ENCODE measurements around the gene VPS72.

DNA sequence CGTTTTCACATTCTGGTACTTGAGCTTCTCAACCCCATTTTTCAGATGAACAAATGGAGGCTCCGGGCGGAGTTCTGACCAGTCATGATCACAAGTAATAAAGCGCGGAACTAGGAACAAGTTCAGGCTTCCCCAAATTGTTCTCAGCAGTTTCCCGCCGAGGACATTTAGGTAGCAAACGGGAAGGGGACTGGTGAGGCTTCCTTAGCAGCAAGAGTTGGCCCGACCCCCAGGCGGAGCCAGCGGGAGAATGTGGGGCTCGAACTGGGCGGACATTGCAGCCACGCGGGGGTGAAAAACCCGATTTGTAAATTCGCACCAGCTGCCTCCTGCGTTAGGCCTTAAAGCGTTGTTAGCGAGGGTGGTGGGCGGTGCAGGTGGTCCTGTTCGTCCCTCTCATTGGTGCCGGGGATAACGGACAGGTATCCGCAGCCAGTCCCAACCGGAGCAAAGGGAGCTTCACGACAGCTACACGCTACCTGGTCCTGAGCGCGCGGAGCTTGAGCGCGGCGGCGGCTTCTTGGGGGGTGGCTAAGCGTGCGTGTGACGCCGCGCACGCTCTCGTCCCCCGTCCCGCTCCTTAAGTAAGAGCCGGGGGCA, 58.9 kb downstream of the VPS72 start:
- TF ChIP-seq, protein P1, sequence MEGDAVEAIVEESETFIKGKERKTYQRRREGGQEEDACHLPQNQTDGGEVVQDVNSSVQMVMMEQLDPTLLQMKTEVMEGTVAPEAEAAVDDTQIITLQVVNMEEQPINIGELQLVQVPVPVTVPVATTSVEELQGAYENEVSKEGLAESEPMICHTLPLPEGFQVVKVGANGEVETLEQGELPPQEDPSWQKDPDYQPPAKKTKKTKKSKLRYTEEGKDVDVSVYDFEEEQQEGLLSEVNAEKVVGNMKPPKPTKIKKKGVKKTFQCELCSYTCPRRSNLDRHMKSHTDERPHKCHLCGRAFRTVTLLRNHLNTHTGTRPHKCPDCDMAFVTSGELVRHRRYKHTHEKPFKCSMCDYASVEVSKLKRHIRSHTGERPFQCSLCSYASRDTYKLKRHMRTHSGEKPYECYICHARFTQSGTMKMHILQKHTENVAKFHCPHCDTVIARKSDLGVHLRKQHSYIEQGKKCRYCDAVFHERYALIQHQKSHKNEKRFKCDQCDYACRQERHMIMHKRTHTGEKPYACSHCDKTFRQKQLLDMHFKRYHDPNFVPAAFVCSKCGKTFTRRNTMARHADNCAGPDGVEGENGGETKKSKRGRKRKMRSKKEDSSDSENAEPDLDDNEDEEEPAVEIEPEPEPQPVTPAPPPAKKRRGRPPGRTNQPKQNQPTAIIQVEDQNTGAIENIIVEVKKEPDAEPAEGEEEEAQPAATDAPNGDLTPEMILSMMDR (IDR thresholded peaks at IDR 0.05): no peak
- no peak for TF ChIP-seq POLR2A (IDR thresholded peaks at IDR 0.05)
